Fibroblast of lung (primary cell): ENCODE data around the gene PLCG1. TPM values are rescaled to one million over a fixed set of nuclear protein-coding genes. Genes with fewer than 3 reads are reported as not detected.
"Not testable (repeated sequence)": the region's sequence is repeated elsewhere in the genome, so short reads cannot be mapped to it uniquely, and the experiment has no call there.

Experiments used
- DNase-seq, 2 donors: peaks; one replicate each; pipeline versions ENCODE4 v3.0.0 to v3.0.0-alpha.2; 2010; ENCODE audit warnings: low read depth in 2 of 2
- H2AFZ ChIP-seq: 2 replicates; pipeline ENCODE4 v1.5.1; 2012; ENCODE audit warnings: low read length, control low read depth, inconsistent platforms
- H3K27ac ChIP-seq: 2 replicates; pipeline ENCODE4 v1.5.1; 2011; ENCODE audit warnings: low read length, control low read depth; ENCODE audit not compliant: insufficient read depth
- H3K27me3 ChIP-seq: 2 replicates; pipeline ENCODE4 v1.5.1; 2011; ENCODE audit warnings: mild to moderate bottlenecking, low read length; ENCODE audit not compliant: control insufficient read depth, insufficient read depth
- H3K36me3 ChIP-seq: 2 replicates; pipeline ENCODE4 v1.5.1; 2011; ENCODE audit warnings: low read length; ENCODE audit not compliant: control insufficient read depth, insufficient read depth
- H3K4me1 ChIP-seq: 2 replicates; pipeline ENCODE4 v1.5.1; 2011; ENCODE audit warnings: low read length; ENCODE audit not compliant: control insufficient read depth, insufficient read depth; ENCODE audit errors: extremely low read depth
- H3K4me2 ChIP-seq: 2 replicates; pipeline ENCODE4 v1.5.1; 2011; ENCODE audit warnings: low read length, control low read depth; ENCODE audit not compliant: insufficient read depth; ENCODE audit errors: extremely low read depth
- H3K4me3 ChIP-seq, 4 experiments: fragments of 200-600 bp in 1 of 4; sonication (generic) in 1 of 4; replicated peaks in 1 of 4; 2 replicates each; pipeline ENCODE4 v1.5.1; 2011 to 2016; ENCODE audit warnings: low read length in 4 of 4, low read depth in 3 of 4, mild to moderate bottlenecking in 3 of 4, control low read depth in 2 of 4, inconsistent platforms in 1 of 4, mixed read lengths in 1 of 4; ENCODE audit not compliant: insufficient read depth in 1 of 4; ENCODE audit errors: control extremely low read depth in 1 of 4
- H3K79me2 ChIP-seq: 2 replicates; pipeline ENCODE4 v1.5.1; 2012; ENCODE audit warnings: mild to moderate bottlenecking, low read length, inconsistent platforms; ENCODE audit not compliant: control insufficient read depth, insufficient read depth
- H3K9ac ChIP-seq: 2 replicates; pipeline ENCODE4 v1.5.1; 2011; ENCODE audit warnings: mild to moderate bottlenecking, low read length, control low read depth; ENCODE audit not compliant: insufficient read depth
- H3K9me3 ChIP-seq: 2 replicates; pipeline ENCODE4 v1.5.1; 2012; ENCODE audit warnings: low read depth, low read length; ENCODE audit not compliant: control insufficient read depth, insufficient read depth
- H4K20me1 ChIP-seq: 2 replicates; pipeline ENCODE4 v1.5.1; 2011; ENCODE audit warnings: low read length; ENCODE audit not compliant: control insufficient read depth, insufficient read depth; ENCODE audit errors: extremely low read depth
- EZH2 ChIP-seq: IDR thresholded peaks from 2 replicates; pipeline ENCODE4 v1.5.1; 2012; ENCODE audit warnings: low read length, control low read depth, mild to moderate bottlenecking; ENCODE audit errors: missing control alignments
- polyA plus RNA-seq, 2 donors: library from polyadenylated mRNA; depleted of rRNA in 1 of 2; stranded (reverse) in 1 of 2; unstranded in 1 of 2; fragments of >200 nt; gene quantifications; 2 replicates each; pipeline ENCODE4 v1.2.1, GENCODE V29; 2011 to 2012; ENCODE audit warnings: missing spikeins in 1 of 2
- total RNA-seq: library from RNA; depleted of rRNA; stranded (reverse); fragments of >200 nt; gene quantifications from 2 replicates; pipeline ENCODE4 v1.2.1, GENCODE V29; 2014
- TF ChIP-seq, protein P1 (sequence below), 2 donors: IDR thresholded peaks in 1 of 2; conservative IDR thresholded peaks in 1 of 2; 1 replicate in 1 of 2; 2 replicates in 1 of 2; pipeline ENCODE4 v1.5.1; 2011 to 2012; ENCODE audit warnings: low read length in 2 of 2, control low read depth in 1 of 2, inconsistent platforms in 1 of 2, low read depth in 1 of 2, mild to moderate bottlenecking in 1 of 2

Gene PLCG1
- total and polyA plus RNA-seq, 2 donors (not counting 1 experiment from before 2014, with no cell fraction given): 24.5 to 86.2 TPM

DNA sequence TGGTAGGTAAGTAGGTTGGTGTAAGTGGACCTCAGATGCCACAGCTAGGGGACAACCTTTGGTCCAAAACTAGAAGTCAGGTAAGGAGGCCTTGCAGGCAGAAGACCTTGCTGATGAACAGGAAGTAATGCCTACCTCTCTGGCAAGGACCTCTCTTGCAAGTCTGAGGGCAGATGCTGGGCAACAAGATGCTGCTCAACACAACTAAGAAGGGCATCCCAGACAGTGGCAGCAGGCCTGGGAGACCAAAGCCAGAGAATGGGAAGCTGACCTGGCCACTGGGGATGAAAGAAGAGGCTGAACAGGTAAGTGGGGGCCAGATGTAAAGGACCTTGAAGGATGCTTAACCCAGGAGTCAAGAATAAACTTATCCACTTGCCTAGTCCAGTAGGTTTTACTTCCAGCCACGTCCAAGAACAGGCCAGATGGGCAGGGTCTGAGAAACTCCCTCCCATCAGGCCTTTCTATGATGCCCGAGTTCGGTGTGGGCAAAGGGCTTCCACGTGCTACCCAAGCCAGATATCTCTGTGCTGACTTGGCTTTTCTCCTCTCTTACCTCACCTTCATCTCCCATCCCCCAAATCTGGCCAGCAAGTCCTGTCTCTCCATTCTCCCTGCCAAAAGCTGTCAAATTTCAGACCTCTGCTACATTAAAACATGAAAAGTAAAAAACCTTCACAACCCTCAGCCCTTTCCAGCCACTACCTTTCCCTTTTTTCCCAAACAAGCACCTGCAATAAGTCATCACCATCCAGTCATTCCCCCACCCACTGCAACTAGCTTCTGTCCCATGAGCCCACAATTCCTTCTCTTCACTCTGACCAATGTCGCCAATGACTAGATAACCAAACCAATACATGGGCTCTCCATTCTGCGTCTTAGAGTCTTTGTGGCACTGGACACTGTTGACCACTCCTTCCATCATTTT, 11.5 kb upstream of the PLCG1 start:
- no peak for DNase-seq
- no peaks in the 10 kb centered on the region for H4K20me1 ChIP-seq
- no peaks in the 10 kb centered on the region for H3K27me3 ChIP-seq
- no peak overlapping the region for H3K27ac ChIP-seq
- H3K4me3 ChIP-seq: no peak overlapping the region
- no peak overlapping the region for H2AFZ ChIP-seq
- H3K79me2 ChIP-seq: no peaks in the 10 kb centered on the region
- no peak overlapping the region for H3K9ac ChIP-seq
- H3K9me3 ChIP-seq: no peaks in the 10 kb centered on the region
- H3K36me3 ChIP-seq: peaks cover 22% of the 10 kb centered on the region
- no peak overlapping the region for H3K4me2 ChIP-seq
- TF ChIP-seq, protein P1, sequence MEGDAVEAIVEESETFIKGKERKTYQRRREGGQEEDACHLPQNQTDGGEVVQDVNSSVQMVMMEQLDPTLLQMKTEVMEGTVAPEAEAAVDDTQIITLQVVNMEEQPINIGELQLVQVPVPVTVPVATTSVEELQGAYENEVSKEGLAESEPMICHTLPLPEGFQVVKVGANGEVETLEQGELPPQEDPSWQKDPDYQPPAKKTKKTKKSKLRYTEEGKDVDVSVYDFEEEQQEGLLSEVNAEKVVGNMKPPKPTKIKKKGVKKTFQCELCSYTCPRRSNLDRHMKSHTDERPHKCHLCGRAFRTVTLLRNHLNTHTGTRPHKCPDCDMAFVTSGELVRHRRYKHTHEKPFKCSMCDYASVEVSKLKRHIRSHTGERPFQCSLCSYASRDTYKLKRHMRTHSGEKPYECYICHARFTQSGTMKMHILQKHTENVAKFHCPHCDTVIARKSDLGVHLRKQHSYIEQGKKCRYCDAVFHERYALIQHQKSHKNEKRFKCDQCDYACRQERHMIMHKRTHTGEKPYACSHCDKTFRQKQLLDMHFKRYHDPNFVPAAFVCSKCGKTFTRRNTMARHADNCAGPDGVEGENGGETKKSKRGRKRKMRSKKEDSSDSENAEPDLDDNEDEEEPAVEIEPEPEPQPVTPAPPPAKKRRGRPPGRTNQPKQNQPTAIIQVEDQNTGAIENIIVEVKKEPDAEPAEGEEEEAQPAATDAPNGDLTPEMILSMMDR (conservative IDR thresholded peaks at IDR 0.05 in 1 of 2, IDR thresholded peaks at IDR 0.05 in 1 of 2; ENCODE audit: low read depth in 1 of 2, low read length in 2 of 2): no peak
- no peaks in the 10 kb centered on the region for H3K4me1 ChIP-seq

DNA sequence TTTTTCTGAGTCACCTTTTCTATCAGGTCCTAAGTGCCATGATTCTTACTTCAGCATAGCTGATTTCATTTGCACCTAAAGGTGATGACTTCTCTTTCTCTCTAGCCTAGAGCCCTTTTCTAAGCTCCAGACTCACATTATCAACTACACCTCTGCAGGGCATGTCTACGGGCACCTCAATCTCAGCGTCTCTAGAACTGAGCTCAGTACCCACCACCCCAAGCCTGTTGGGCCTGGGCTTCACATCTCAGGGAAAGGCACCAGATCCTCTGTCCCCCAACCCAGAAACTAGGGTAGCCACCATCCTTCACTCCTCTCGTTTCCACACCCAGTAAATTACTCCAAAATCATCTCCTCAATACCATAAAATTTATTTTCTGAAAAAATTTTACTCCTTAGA, 10.6 kb upstream of the PLCG1 start:
- Histone ChIP-seq H3K36me3 (peaks cover 18% of the 10 kb centered on the region), H3K4me3 (no peak overlapping the region), H3K79me2 (no peaks in the 10 kb centered on the region), H3K9ac (no peak overlapping the region), H3K9me3 (no peaks in the 10 kb centered on the region), H2AFZ (no peak overlapping the region), H4K20me1 (no peaks in the 10 kb centered on the region), H3K27ac (no peak overlapping the region), H3K27me3 (no peaks in the 10 kb centered on the region), H3K4me2 (no peak overlapping the region), H3K4me1 (no peaks in the 10 kb centered on the region)
- TF ChIP-seq, protein P1 (conservative IDR thresholded peaks at IDR 0.05 in 1 of 2, IDR thresholded peaks at IDR 0.05 in 1 of 2; ENCODE audit: low read depth in 1 of 2, low read length in 2 of 2): no peak
- TF ChIP-seq EZH2: no peak
- DNase-seq: no peak

DNA sequence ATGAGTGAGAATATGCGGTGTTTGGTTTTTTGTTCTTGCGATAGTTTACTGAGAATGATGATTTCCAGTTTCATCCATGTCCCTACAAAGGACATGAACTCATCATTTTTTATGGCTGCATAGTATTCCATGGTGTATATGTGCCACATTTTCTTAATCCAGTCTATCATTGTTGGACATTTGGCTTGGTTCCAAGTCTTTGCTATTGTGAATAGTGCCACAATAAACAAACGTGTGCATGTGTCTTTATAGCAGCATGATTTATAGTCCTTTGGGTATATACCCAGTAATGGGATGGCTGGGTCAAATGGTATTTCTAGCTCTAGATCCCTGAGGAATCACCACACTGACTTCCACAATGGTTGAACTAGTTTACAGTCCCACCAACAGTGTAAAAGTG, 9.0 kb upstream of the PLCG1 start:
- H3K9me3 ChIP-seq, H3K4me1 ChIP-seq, DNase-seq, H3K9ac ChIP-seq, H3K27ac ChIP-seq, H2AFZ ChIP-seq, H3K4me3 ChIP-seq, H3K79me2 ChIP-seq, H4K20me1 ChIP-seq, H3K36me3 ChIP-seq, H3K27me3 ChIP-seq, H3K4me2 ChIP-seq: not testable (repeated sequence)
